Measurements from ENCODE around the gene BBS12.

Gene BBS12

DNA sequence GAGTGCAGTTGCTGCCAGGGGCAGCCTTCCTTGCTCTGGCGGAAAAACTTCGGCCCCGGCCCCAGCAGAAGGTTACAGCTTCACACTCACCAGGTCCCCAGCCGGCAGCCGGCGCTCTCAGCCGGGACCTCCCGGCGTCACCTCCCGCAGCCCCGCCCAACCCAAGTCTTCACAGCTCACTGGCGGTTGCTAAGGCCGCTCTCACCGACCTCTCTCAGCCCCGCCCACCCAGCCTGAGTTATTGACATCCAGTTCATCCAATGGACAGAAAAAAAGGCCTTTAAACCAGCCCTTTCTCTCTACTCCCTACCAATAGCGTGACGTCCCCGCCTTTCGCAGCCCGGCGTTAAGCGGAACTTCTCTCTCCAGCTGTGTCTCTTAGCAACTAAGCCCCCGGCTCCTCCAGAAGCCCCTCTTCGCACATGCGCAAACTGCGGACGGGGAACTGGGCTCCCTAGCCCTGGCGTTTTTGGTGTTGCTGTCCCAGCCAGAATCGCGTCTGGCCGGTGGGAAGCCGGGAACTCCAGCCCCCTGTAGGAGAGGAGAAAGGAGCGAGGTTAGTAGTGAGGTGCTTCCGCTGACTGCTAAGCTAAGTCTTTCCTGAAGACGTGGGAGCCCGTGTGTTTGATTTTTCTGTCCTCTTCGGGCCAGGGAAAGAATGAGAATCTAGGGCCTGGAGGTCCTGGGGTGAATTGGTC, at the start of gene BBS12:
Gene BBS12, plus strand, starts transcription at position 376 of the 698 bp plus-strand sequence. CDS start 9,189 bp downstream, outside the sequence.
- DNase-seq = peak; percentile 100

DNA sequence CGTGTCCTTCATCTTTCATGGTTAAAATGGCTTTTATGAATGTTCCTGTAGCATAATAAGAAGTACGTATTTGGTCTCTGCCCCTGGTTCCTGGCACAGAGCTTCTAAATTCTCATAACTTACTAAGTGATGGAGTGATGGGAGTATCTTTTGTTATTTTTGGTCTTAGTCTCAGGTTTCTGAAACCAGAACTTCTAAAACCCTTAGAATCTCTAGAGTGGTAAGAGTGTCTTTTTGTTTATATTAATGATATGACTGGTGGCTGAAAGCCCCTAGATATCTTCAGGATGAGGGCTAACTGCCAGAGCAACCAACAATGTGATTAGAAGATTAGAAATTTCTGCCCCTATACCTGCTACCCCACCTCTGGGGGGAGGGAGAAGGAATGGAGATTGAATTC, 45.8 kb upstream of the BBS12 start:
- DNase-seq = no peak

DNA sequence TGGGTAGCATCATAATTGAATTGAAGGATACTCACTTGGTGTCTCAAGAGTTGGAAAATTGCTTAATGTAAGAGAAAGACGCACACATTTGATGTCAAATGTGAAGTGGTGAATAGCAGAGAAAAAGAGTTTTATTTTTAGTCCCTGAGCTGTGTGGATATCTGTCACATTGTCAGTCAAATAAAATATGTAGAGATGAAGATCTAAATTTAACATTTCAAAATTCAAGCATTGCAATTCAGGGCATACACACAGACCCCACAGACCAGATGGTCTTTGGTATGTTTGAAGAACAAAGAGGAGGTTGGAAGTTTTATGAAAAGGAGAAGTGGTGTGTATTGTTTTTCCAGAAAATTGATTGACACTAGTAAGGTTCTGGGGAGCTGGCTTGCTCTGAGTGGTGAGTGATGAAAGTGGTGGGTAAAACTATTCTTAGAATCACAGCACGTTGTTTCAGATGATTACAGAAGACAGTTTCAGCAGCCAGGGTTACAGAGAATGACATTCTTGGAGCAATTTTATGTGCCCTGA, 44.9 kb upstream of the BBS12 start:
- no peak for DNase-seq

DNA sequence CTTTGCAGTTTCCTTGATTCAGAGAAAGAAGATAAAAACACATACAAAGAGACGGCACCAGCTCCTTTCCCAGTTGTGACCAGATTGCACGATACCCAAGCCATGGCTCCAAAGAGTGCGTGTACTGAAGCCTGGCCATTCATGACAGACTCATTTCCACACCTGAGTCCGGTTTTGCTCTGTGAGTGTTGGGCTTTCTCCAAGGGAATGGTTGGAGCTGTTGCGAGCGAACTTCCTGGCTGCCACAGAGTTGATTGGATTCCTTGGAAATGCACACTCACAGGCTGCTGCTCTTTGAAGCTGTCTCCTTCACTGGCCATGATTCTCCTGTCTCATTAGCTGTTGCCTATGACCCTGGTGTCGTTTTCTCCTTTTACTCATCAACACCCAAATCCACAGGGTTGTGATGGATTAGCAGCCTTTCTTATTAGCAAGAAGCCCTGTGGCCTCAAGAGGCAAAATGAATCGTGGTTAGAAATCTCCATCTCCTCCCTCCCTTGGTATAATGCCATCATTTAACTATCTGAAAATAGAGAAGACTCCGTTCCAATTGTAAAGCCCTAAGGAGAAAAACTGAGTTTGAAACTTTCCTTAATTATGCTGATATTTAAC, 43.9 kb upstream of the BBS12 start:
- no peak for DNase-seq

DNA sequence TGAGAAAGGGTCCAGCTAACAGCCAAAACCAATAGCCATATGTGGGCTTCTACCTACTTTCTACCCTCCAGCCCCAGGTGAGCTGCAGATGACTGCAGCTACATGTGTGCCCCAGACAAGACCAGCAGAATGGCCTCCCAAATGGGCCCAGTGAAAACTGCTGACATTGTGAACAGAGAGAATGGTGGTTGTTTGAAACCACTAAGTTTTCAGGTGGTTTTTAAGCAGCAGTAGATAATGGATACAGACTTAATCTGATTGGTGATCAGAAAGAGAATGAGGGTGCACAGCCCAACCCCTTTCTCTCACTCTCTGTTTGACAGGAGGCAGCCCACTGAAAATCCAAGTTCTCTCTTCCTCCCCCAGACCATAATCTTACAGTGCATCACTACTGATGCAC, 42.5 kb upstream of the BBS12 start:
- DNase-seq = peak; percentile 45 to 50

DNA sequence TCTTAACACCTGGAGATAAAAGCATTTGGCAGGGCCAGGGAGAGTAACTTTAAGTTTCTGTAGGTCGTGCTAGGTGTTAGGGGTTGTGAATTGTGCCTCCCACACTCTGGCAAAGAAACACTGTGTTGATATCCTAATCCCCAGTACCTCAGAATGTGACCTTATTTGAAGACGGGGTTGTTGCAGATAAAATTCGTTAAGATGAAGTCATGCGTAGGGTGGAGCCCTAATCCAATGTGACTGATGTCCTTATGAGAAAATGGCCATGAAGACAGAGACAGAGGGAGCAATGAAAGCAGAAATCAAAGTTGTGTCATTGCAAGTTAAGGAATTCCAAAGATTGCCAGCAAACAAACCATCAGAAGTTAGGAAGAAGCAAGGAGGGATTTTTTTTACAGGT, 40.5 kb upstream of the BBS12 start:
- no peak for DNase-seq

DNA sequence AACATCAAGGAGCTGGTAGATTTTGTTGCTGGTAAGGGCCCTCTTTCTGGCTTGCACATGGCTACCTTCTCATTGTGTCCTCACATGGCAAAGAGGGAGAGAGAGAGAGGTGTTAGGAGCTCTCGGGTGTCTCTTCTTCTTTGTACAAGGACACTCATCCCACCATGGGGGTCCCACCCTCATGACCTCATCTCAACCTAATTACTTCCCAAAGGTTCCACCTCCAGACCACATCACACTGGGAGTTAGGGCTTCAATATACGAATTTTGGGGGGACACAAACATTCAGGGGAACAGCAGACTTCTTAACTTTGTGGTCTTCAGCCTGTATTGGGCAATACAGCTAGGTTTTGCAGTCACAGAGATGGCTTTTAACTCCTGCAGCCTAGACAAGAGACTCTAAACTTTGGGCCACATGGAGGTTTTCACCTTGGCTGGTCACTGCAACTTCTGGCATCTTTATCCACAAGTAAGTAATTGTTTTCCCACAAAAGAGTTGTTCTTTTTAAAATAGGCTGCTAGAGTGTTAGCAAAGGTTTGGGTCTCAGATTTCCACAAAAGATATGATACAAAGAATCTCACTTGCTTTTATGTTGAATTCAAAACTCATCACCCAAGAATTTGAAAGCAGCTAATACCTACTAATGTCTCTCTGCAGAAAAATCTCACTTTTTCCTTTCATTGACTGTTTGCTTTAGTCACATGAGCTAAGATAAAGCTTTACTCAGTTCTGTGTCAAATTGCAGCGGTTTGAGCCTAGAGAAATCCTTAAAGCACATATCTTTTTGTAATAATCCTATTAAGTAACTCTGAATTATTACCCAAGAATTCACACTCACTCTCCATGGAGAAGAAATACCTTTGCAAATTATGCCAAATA, 39.6 kb upstream of the BBS12 start:
- DNase-seq = no peak

DNA sequence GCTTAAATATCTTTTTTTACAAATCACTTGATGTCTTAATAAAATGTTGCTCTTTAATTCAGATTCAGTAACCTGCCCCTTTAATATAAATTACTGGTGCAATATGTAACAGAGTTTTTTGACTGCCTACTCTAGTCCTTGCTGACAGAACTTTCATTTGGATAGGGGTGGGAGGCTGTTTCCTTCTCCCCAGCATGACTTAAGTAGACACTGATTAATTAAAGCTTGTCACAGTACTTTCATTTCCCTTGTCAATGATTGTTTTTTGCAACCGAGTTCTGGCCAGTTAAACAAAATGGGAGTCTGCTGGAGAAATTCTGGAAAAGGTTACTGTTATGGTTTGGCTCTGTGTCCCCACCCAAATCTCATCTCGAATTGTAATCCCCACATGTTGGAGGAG, 37.3 kb upstream of the BBS12 start:
- no peak for DNase-seq

DNA sequence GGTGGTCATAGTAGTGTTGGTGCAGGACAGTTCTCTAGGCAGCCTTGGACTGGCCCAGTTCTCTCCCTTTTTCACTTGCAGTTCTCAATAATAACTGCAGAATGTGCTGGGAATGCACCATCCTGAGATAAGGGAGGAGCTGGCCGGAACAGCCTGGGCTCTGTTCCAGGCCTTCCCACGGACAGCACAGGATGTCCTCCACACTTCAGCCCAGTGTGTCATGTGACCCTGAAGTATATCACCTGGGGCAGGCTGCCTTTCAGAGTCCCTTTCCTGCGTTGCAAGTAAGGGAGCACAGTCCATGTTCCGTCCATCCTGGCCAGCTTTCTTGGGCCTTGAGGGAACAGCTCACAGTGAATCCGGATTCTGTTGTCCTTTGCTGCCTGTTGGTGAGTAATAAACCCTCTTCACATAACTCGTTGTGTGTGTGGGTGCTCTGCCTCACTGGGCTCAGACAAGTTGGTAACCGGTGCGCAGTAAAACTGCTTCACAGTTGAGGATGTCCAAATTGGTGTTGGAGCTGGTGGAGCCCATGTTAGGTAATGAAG, 32.3 kb upstream of the BBS12 start:
- DNase-seq = no peak

DNA sequence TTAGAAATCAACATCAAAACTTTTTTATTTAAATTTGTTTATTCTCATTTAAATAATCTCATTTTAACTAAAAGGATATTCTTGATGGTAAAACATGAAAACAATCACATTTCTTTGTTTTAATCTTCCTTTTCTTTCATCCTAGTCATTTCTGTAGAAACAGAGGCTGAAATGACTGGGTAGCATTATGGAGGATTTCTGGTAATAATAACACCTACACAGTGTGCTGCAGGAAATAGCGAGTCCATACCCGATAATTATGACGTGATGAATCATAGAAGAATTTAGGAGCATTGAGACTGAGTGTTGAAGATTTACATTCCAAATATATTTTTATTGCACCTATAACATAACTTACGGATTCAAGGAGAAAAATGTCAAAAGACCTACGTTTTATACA, 31.4 kb upstream of the BBS12 start:
- DNase-seq = no peak

DNA sequence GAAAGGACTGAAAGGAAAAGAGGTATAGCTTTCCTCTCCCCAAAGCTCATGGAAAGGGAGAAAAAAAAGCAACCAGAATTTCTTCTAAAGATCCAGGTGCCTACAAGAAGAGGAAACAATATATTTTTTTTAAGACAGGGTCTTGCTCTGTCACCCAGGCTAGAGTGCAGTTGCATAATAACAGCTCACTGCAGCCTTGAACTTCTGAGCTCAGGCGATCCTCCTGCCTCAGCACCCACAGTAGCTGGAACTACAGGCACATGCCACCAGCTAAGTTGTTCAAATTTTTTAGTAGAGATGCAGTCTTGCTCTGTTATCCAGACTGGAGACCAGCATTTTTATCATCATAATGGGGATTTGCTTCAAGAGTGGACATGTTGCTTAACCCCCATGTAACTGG, 30.5 kb upstream of the BBS12 start:
- DNase-seq = no peak

DNA sequence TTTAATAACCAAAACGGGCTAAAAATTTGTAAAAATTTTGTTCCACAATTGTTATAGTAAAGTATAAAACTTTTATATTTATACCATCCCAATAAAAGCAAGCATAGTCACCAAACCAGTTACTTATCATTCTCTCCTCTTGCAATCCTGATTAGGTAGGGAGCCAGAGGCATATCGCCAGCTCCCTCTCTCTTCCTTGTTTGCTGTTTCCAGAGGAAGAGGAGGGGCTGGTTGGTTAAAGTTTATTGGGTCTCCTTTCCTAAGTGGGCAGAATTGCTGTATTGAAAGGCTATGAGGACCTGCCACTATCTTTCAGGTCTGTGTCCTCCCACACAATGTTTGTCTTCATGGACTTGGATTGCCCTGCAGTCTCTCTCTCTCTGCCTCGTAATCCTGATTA, 29.6 kb upstream of the BBS12 start:
- DNase-seq = no peak

DNA sequence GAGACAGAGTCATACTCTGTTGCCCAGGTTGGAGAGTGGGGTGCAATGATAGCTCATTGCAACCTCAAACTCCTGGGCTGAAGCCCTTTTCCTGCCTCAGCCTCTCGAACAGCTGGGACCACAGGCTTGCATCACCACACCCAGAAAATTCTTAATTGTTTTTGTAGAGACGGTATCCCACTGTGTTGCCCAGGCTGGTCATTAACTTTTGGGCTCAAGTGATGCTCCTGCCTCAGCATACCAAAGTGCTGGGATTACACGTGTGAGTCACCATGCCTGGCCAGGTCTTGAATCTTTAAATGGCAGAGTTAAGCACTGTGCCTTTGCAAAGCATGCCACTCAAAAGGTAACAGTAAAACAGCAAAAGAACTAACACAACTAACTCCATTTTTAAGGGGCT, 28.6 kb upstream of the BBS12 start:
- no peak for DNase-seq

DNA sequence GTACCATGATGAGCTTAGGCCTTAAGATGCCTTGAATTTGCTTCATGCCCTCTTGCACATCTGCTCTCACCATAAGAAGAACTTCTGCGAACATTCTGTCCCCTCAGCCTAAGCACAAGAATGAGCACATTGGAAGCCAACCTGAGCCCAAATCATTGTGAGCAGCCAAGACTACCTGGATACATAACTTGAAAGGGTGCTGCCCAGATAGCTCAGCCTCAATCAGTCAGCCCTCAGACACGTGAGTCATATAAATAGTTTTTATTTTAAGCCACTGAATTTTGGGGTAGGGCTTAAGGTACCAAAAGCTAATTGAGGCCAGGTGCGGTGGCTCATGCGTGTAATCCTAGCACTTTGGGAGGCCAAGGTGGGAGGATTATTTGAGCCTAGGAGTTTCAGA, 27.5 kb upstream of the BBS12 start:
- DNase-seq = no peak

DNA sequence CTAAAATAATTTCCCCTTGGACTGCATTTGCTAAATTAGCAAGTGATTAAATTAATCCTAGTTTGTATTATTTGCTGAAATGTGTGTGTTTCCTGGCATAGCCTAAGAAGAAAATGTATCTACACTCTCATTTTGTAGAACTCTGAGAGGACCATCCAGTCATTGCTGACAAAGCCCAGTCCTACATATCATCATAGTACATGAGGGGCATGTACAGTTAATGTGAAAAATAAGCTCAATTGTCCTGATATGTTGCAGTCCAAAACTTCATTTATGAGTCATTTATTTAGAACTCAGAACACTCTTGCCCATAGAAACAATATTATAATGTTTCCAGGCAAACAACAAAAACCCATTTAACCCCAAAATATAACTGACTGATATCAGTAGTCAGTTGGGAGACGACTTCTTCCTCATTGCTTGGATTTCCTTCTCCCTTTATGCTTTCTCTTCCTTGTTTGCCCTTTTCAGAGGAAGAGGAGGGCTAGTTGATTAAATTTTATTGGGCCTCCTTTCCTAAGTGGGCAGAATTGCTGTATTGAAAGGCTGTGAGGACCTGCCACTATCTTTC, 26.9 kb upstream of the BBS12 start:
- DNase-seq = no peak

DNA sequence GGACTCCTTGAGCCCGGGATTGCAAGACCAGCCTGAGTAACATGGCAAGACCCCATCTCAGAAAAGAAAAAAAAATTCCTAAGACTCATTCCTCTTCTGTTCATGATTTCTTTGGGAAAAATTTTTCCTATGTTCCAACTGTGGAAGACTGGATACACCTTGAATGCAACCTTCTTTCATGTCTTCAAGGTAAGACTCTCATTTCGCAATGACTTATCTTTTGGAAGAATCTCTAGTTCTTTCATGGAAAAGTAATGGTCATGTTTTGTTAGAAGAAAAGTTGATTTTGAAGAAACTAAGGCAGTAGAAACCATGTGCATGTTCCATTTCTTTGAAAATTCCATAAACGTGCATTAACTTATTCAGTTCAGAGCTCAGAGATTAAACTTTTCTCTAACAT, 26.0 kb upstream of the BBS12 start:
- no peak for DNase-seq

DNA sequence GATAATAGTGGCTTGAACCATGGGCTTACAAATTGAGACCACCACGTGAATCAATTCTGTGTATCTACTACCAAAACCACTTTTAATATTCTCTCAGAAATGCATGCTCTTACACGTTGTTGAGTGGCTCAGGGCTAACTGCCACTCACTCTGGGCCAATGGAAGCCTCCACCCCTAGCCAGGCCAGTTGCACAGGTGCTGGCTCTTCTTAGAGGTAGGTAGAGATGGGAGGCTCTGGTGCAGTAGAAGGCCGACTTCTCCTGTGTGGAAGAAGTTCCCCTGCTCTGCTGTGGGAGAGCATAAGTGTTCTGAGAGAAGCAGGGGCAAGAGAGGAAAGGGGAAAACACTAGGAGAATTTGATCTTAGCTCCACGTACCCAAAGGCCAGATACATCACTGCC, 25.0 kb upstream of the BBS12 start:
- DNase-seq = no peak

DNA sequence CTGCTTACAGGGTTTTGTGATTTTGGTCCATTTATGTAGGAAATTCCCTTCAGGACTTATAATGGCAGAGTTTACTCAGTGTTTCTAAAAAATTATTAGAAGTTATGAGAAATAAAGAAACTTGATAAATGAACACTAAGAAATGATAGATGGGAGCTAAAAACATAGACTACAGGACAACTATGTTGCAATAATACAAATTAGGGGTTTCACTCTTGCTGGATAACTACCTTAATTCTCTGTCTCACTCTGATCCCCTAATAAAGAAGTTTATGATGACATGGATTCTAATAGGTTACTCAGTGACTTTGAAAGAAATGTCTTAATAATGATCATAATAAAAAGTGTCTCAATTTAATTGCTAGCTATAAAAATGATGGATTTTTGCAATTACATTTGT, 23.3 kb upstream of the BBS12 start:
- no peak for DNase-seq

DNA sequence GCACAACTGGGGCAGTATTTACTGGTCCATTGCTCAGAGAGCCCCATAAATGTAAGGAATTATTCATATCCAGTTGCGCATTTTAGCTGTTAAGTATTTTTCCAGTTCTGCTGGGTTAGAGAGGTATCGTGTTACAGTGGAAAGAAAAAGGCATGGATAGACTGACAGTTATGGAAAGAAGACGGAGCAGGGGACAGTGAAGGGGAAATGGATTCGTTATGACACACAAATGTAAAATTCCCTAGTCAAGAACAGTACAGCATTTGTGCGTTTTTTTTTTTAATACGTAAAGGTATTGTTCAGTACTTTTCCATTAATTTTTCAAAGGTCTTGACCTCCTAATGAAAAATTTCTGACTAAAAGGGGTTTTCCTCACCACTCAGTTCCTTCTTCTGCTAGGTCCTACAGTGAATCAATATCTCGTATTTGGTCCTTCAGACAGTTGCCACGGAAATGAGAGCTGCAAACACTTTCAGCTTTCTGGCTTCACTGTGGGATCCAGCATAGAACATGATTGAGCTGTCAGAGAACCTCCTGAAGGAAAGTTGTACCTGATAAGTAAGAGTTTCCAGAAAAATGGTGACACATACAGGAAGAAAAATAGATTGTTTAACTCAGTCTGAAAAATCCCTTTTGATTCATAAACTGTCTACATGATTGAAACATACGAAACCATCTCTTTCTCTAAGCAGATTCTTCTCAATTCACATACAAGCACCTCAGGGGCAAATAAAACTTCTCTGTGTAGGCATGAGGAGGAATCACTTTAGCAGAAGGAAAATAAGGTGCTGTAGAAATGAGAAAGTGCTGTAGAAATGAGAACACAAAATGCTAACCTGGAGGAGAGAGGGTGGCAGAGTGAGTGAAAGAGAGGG, 21.8 kb upstream of the BBS12 start:
- DNase-seq = no peak

DNA sequence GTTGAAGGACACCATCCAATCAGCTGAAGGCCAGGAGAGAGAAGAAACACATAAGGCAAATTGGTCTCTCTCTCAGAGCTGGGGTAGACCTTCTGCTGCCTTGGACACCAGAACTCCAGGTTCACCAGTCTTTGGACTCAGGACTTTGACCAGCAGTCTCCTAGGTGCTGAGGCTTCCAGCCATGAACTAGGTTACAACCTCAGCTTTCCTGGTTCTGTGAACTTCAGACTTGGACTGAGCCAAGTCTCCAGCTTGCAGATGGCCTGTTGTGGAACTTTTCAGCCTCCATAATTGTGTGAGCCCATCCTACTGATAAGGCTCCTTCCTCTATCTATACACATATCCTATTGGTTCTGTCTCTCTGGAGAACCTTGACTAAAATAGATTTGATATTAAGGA, 20.6 kb upstream of the BBS12 start:
- no peak for DNase-seq

DNA sequence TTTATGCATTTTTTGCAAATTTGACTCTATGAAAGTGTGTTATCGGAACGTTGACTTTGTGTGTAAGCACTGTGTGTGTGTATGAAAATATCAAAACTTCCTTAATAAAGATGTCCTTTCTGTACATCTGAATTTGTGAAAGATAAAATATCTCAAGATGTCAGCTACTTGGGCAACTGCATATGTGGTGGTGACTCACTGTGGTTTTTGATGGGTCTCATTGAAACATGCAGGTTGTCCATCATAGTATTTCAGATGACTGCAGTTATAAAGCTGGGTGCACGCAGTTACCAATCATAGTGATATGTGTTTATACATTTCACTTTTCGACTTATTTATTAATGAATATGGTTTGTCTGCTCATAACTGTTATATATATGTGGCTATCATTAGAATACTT, 19.7 kb upstream of the BBS12 start:
- DNase-seq = no peak

DNA sequence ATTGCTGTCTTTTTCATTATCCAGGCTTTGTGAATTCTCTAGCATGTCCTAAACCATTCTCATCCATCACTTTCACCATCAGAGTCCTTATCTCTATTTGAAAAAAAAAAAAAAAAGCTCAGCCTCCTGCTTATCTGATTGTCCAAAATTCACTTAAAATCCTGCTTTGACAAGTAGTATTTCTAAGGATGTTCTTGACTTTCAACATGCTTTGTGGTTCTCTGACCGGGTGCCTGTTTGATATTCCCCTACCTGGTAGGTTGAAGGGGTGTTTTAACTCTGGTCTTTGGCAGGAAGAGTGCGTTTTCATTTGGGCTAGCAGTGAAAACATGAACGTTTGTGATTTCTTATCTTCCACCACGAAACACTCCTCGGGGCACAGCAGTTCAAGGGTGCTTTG, 17.3 kb upstream of the BBS12 start:
- DNase-seq = no peak
